Parathyroid adenoma (tissue), 2 donors: ENCODE data around the gene VWA8.
"Not testable (repeated sequence)": the region's sequence is repeated elsewhere in the genome, so short reads cannot be mapped to it uniquely, and the experiment has no call there.

Experiments used
- H2AFZ ChIP-seq: fragments of 300-600 bp; sonication (generic); one replicate; pipeline ENCODE4 v1.7.0; 2017; ENCODE audit warnings: antibody characterized with exemption, mild to moderate bottlenecking
- H3K27ac ChIP-seq: fragments of 300-600 bp; sonication (generic); one replicate; pipeline ENCODE4 v1.7.0; 2017
- H3K27me3 ChIP-seq: fragments of 300-600 bp; sonication (generic); one replicate; pipeline ENCODE4 v1.7.0; 2017; ENCODE audit warnings: low read length; ENCODE audit not compliant: control insufficient read depth, insufficient read depth
- H3K36me3 ChIP-seq: fragments of 300-600 bp; sonication (generic); one replicate; pipeline ENCODE4 v1.7.0; 2017; ENCODE audit warnings: low read length; ENCODE audit not compliant: control insufficient read depth, insufficient read depth
- H3K4me1 ChIP-seq: fragments of 300-600 bp; sonication (generic); one replicate; pipeline ENCODE4 v1.7.0; 2017; ENCODE audit warnings: control low read depth
- H3K4me2 ChIP-seq: fragments of 300-600 bp; sonication (generic); one replicate; pipeline ENCODE4 v1.7.0; 2017; ENCODE audit warnings: low read length
- H3K4me3 ChIP-seq: fragments of 300-600 bp; sonication (generic); one replicate; pipeline ENCODE4 v1.7.0; 2017; ENCODE audit warnings: low read depth, low read length
- H3K79me2 ChIP-seq: fragments of 300-600 bp; sonication (generic); one replicate; pipeline ENCODE4 v1.7.0; 2017; ENCODE audit warnings: control low read depth
- H3K9ac ChIP-seq: fragments of 300-600 bp; sonication (generic); one replicate; pipeline ENCODE4 v1.7.0; 2017; ENCODE audit warnings: mild to moderate bottlenecking
- H3K9me3 ChIP-seq: fragments of 300-600 bp; sonication (generic); one replicate; pipeline ENCODE4 v1.7.0; 2017; ENCODE audit warnings: low read length; ENCODE audit not compliant: control insufficient read depth
- CTCF ChIP-seq: fragments of 300-600 bp; sonication (generic); IDR thresholded peaks from one replicate; pipeline ENCODE4 v1.7.0; 2017; ENCODE audit warnings: antibody characterized with exemption, mild to moderate bottlenecking
- donor health status: primary hyperparathyroidism.

VWA8 gene

GRCh38 chr13:41812851-41813250 lies 148.1 kb downstream of the VWA8 start:
- H3K4me2 ChIP-seq, result no peak overlapping the region
- no peaks in the 10 kb centered on the region for H3K79me2 ChIP-seq
- H3K27ac ChIP-seq, result no peak overlapping the region
- H3K4me3 ChIP-seq, result no peak overlapping the region
- no peaks in the 10 kb centered on the region for H3K9me3 ChIP-seq
- no peaks in the 10 kb centered on the region for H3K4me1 ChIP-seq
- no peak overlapping the region for H2AFZ ChIP-seq
- H3K27me3 ChIP-seq, result no peaks in the 10 kb centered on the region
- no peak overlapping the region for H3K9ac ChIP-seq
- no peaks in the 10 kb centered on the region for H3K36me3 ChIP-seq
- TF ChIP-seq CTCF, result no peak

- no peak overlapping the region for H3K27ac ChIP-seq
- H3K4me2 ChIP-seq, result no peak overlapping the region
- no peaks in the 10 kb centered on the region for H3K79me2 ChIP-seq
- H3K9ac ChIP-seq, result no peak overlapping the region
- H3K27me3 ChIP-seq, result no peaks in the 10 kb centered on the region
- H3K4me3 ChIP-seq, result no peak overlapping the region
- TF ChIP-seq CTCF, result no peak
- no peak overlapping the region for H2AFZ ChIP-seq
- no peaks in the 10 kb centered on the region for H3K36me3 ChIP-seq
- H3K9me3 ChIP-seq, result no peaks in the 10 kb centered on the region
- no peaks in the 10 kb centered on the region for H3K4me1 ChIP-seq
Measured at GRCh38 chr13:41812237-41812636, 148.7 kb downstream of the VWA8 start.

GRCh38 chr13:41811588-41812021 lies 149.3 kb downstream of the VWA8 start:
- H3K36me3 ChIP-seq, result no peaks in the 10 kb centered on the region
- H3K4me3 ChIP-seq, result no peak overlapping the region

GRCh38 chr13:41809962-41810361 lies 150.9 kb downstream of the VWA8 start:
- Histone ChIP-seq H3K79me2 (no peaks in the 10 kb centered on the region), H3K36me3 (no peaks in the 10 kb centered on the region), H3K4me2 (no peak overlapping the region), H3K4me3 (no peak overlapping the region), H2AFZ (no peak overlapping the region), H3K9ac (no peak overlapping the region), H3K4me1 (no peaks in the 10 kb centered on the region), H3K27ac (no peak overlapping the region), H3K27me3 (no peaks in the 10 kb centered on the region), H3K9me3 (no peaks in the 10 kb centered on the region)
- no peak for TF ChIP-seq CTCF

More at GRCh38 chr13:41811588-41812021, 149.3 kb downstream of the VWA8 start:
- Histone ChIP-seq H3K27ac (no peak overlapping the region), H3K27me3 (no peaks in the 10 kb centered on the region), H3K9ac (no peak overlapping the region), H3K9me3 (no peaks in the 10 kb centered on the region), H3K4me1 (no peaks in the 10 kb centered on the region), H2AFZ (no peak overlapping the region), H3K4me2 (peak overlapping the region; percentile 29), H3K79me2 (no peaks in the 10 kb centered on the region)
- no peak for TF ChIP-seq CTCF

GRCh38 chr13:41803445-41803735 lies 157.5 kb downstream of the VWA8 start:
- H3K36me3 ChIP-seq, H3K9ac ChIP-seq, H3K27ac ChIP-seq, H3K4me3 ChIP-seq, H3K4me2 ChIP-seq, H3K4me1 ChIP-seq, H3K79me2 ChIP-seq, H3K9me3 ChIP-seq, H2AFZ ChIP-seq, H3K27me3 ChIP-seq: not testable (repeated sequence)
